IPS DF 6.9 (cell line): Measurements from ENCODE around the gene SMAD3.
"Not testable (repeated sequence)": the region's sequence is repeated elsewhere in the genome, so short reads cannot be mapped to it uniquely, and the experiment has no call there.

Experiments used
- DNase-seq: peaks from one replicate; pipeline ENCODE4 v3.0.0-alpha.2; 2013; ENCODE audit warnings: low read depth, low spot score
- H3K27ac ChIP-seq: one replicate; pipeline ENCODE4 v1.5.1; 2013; ENCODE audit warnings: low read length, control low read depth
- H3K27me3 ChIP-seq: 2 replicates; pipeline ENCODE4 v1.6.1; 2013; ENCODE audit warnings: mild to moderate bottlenecking, low read length; ENCODE audit not compliant: control insufficient read depth, insufficient read depth
- H3K36me3 ChIP-seq: 2 replicates; pipeline ENCODE4 v1.6.1; 2013; ENCODE audit warnings: low read length; ENCODE audit not compliant: control insufficient read depth, insufficient read depth
- H3K4me1 ChIP-seq: 2 replicates; pipeline ENCODE4 v1.6.1; 2013; ENCODE audit warnings: low read length; ENCODE audit not compliant: control insufficient read depth, insufficient read depth
- H3K4me3 ChIP-seq: 2 replicates; pipeline ENCODE4 v1.5.1; 2013; ENCODE audit warnings: mild to moderate bottlenecking, low read length
- H3K9me3 ChIP-seq: 2 replicates; pipeline ENCODE4 v1.6.1; 2013; ENCODE audit warnings: low read length, inconsistent platforms; ENCODE audit not compliant: control insufficient read depth, insufficient read depth
- WGBS: extraction: QIAGEN DNeasy Blood & Tissue Kit; methylation state at CpG from one replicate; pipeline ENCODE4 v1.1.7; 2013; ENCODE audit warnings: mixed read lengths, missing lambda C conversion rate; ENCODE audit not compliant: insufficient read length, insufficient coverage; 5-methylcytosine and 5-hydroxymethylcytosine counted together

Gene SMAD3

GRCh38 chr15:67065531-67066005 is at the start of gene SMAD3:
TSS of gene SMAD3 (plus strand) at chr15:67065602. CDS start at chr15:67066155, 553 bp downstream.
- H3K4me1 ChIP-seq, result peaks cover 10% of the 10 kb centered on the region
- H3K27ac ChIP-seq, result no peak within 1 kb of the TSS
- WGBS, result no CpG with 5 or more reads among the region's 63 CpGs
- H3K9me3 ChIP-seq, result no peaks in the 10 kb centered on the region
- DNase-seq, result no peak
- peak within 1 kb of the TSS; percentile 58 for H3K4me3 ChIP-seq
- H3K27me3 ChIP-seq, result peaks cover 17% of the 10 kb centered on the region; the same call in 1 of the 2 replicates
- no peaks in the 10 kb centered on the region for H3K36me3 ChIP-seq

GRCh38 chr15:67017311-67017710 is 48.1 kb upstream of the SMAD3 start:
- Histone ChIP-seq H3K27ac (no peak overlapping the region), H3K36me3 (no peaks in the 10 kb centered on the region), H3K27me3 (no peaks in the 10 kb centered on the region), H3K4me1 (0 out of 2 replicates have a peak, but pooled peaks cover 2% of the 10 kb centered on the region), H3K4me3 (no peak overlapping the region), H3K9me3 (no peaks in the 10 kb centered on the region)
- WGBS, result no CpG with 5 or more reads among the region's 4 CpGs
- no peak for DNase-seq

GRCh38 chr15:67018026-67018425 is 47.4 kb upstream of the SMAD3 start:
- Histone ChIP-seq H3K9me3 (no peaks in the 10 kb centered on the region), H3K36me3 (no peaks in the 10 kb centered on the region), H3K27me3 (no peaks in the 10 kb centered on the region; the same call in 1 of the 2 replicates), H3K4me1 (0 out of 2 replicates have a peak, but pooled peaks cover 2% of the 10 kb centered on the region), H3K27ac (no peak overlapping the region), H3K4me3 (no peak overlapping the region)
- no CpG with 5 or more reads among the region's 1 CpG for WGBS
- no peak for DNase-seq

GRCh38 chr15:67018441-67018840 is 47.0 kb upstream of the SMAD3 start:
- Histone ChIP-seq H3K4me3 (no peak overlapping the region), H3K9me3 (no peaks in the 10 kb centered on the region), H3K36me3 (no peaks in the 10 kb centered on the region), H3K27me3 (no peaks in the 10 kb centered on the region; the same call in 1 of the 2 replicates), H3K27ac (no peak overlapping the region), H3K4me1 (0 out of 2 replicates have a peak, but pooled peaks cover 2% of the 10 kb centered on the region)
- WGBS, result no CpG with 5 or more reads among the region's 10 CpGs
- no peak for DNase-seq

- H3K27me3 ChIP-seq, result no peaks in the 10 kb centered on the region; the same call in 1 of the 2 replicates
- no peak for DNase-seq
- no CpG with 5 or more reads among the region's 5 CpGs for WGBS
These were observed 46.3 kb upstream of the SMAD3 start for GRCh38 chr15:67019069-67019468.

GRCh38 chr15:67019884-67020520 is 45.4 kb upstream of the SMAD3 start:
- H3K4me1 ChIP-seq, result peaks cover 4% of the 10 kb centered on the region
- no peak overlapping the region for H3K27ac ChIP-seq
- DNase-seq, result no peak
- H3K4me3 ChIP-seq, result no peak overlapping the region
- no peaks in the 10 kb centered on the region for H3K9me3 ChIP-seq
- no CpG with 5 or more reads among the region's 5 CpGs for WGBS
- no peaks in the 10 kb centered on the region for H3K36me3 ChIP-seq
- no peaks in the 10 kb centered on the region; the same call in 1 of the 2 replicates for H3K27me3 ChIP-seq

More at GRCh38 chr15:67019069-67019468, 46.3 kb upstream of the SMAD3 start:
- H3K36me3 ChIP-seq, result no peaks in the 10 kb centered on the region
- H3K27ac ChIP-seq, result no peak overlapping the region
- peaks cover 3% of the 10 kb centered on the region for H3K4me1 ChIP-seq
- H3K9me3 ChIP-seq, result no peaks in the 10 kb centered on the region
- no peak overlapping the region for H3K4me3 ChIP-seq

GRCh38 chr15:67020668-67021067 is 44.7 kb upstream of the SMAD3 start:
- H3K27ac ChIP-seq, H3K27me3 ChIP-seq, H3K9me3 ChIP-seq, H3K36me3 ChIP-seq, H3K4me3 ChIP-seq, H3K4me1 ChIP-seq, DNase-seq: not testable (repeated sequence)
- no CpG with 5 or more reads among the region's 2 CpGs for WGBS

- Histone ChIP-seq H3K27ac (no peak overlapping the region), H3K36me3 (no peaks in the 10 kb centered on the region), H3K9me3 (no peaks in the 10 kb centered on the region), H3K4me3 (no peak overlapping the region), H3K4me1 (peaks cover 4% of the 10 kb centered on the region), H3K27me3 (no peaks in the 10 kb centered on the region; the same call in 1 of the 2 replicates)
- no peak for DNase-seq
These were observed 43.9 kb upstream of the SMAD3 start for GRCh38 chr15:67021455-67021854.

- Histone ChIP-seq H3K4me3 (no peak overlapping the region), H3K9me3 (no peaks in the 10 kb centered on the region), H3K36me3 (no peaks in the 10 kb centered on the region), H3K27me3 (no peaks in the 10 kb centered on the region; the same call in 1 of the 2 replicates), H3K4me1 (peaks cover 4% of the 10 kb centered on the region), H3K27ac (no peak overlapping the region)
- no peak for DNase-seq
These were observed 42.8 kb upstream of the SMAD3 start for GRCh38 chr15:67022587-67023105.

- Histone ChIP-seq H3K36me3 (no peaks in the 10 kb centered on the region), H3K4me1 (peaks cover 4% of the 10 kb centered on the region), H3K27me3 (no peaks in the 10 kb centered on the region; the same call in 1 of the 2 replicates), H3K4me3 (no peak overlapping the region), H3K9me3 (no peaks in the 10 kb centered on the region), H3K27ac (no peak overlapping the region)
- no CpG with 5 or more reads among the region's 7 CpGs for WGBS
- no peak for DNase-seq
These were observed 41.7 kb upstream of the SMAD3 start for GRCh38 chr15:67023517-67024313.
